HS-5 (cell line): ENCODE measurements around the gene COL6A2.
"Not testable (repeated sequence)": the region's sequence is repeated elsewhere in the genome, so short reads cannot be mapped to it uniquely, and the experiment has no call there.

ENCODE experiments used
- DNase-seq: peaks from one replicate; pipeline ENCODE4 v3.0.0-alpha.2; 2012; ENCODE audit warnings: low read depth

Gene COL6A2

GRCh38 chr21:46126309-46127238 lies 28.7 kb downstream of the COL6A2 start:
- DNase-seq, result no peak

DNA sequence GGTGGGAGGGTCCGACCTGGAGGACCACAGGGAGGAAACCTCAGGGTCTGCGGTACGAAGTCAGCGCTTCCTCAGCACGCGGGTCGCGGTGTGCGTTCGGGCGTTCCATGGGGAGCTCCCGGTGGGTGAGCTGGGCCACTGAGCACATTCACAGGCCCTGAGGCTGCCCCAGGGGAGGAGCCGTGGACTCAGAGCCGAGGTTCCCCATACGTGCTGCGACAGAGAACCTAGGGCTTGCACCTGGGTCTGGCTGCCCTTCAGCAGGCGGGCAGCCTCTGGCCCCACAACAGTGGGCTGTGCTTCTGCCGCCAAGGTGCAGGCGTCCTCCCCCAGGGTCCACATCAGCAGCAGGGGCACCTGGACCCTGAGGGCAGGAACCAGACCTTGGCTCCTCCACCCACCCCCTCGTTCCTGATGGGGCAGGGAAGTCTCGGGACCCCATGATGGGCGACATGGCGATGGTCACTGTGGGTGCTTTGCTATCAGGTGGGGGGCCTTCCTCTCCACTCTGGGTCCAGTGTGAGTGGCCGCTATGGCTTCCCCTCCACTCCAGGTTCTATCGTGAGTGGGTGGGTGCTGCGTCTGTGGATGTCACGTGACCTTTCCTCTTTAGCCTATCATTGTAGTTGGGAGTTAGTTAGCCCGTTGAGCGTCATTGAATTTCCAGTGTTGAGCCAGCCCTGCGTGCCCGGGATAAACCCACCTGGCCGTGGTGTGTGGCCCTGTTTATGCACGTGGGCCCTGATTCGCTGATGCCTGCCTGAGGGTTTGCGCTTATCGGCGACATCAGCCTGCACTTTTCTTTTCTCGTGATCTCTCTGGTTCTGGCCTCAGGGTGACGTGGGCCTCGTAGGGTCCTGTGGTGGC lies 29.6 kb downstream of the COL6A2 start:
- DNase-seq, result no peak

DNA sequence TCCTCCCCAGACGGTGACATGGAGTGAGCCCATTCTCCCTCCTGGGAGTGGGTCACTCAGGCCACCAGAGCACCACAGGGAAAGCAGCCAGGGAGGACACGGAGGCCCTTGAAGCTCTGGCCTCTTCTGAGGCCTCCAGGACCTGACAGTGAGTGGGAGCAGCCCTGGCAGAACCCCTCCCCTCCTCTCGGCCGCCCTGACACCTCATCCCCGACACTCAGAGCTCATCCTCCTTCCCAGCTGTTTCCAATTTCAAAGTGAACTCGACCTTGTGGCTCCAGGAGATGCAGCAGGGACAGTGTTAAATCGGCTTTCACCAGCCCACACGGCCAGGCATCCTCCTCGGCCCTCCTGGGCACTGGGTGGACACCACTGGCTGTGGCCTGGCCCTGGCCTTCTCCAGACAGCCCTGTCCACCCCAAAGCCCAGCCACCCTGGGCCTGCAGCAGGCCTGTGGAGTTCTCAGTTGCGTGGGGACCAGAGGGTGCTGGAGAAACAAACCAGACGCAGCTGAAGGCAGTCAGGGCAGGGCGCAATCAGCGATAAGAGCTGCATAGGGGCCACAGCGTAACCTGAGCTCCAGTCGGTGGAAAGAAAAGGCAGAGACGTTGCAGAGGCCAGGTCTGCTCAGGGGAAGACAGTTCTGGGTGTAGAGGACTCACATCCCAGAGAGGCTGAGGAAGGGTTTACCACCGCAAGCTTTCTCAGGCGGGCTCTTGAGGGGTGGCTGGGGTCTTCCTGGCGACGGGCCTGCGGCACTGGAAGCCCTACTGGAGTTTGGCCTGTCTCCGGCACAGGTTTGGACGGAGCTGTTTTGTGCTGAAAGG lies 30.4 kb downstream of the COL6A2 start:
- DNase-seq, result no peak

GRCh38 chr21:46128933-46129571 lies 31.1 kb downstream of the COL6A2 start:
- DNase-seq, result no peak

- no peak for DNase-seq
Measured at GRCh38 chr21:46129846-46130651, 32.1 kb downstream of the COL6A2 start.

GRCh38 chr21:46130831-46131587 lies 33.1 kb downstream of the COL6A2 start:
- no peak for DNase-seq

- DNase-seq, result no peak
Measured at GRCh38 chr21:46131588-46131837, 33.6 kb downstream of the COL6A2 start.

- DNase-seq, result no peak
Measured at GRCh38 chr21:46131838-46132651, 34.1 kb downstream of the COL6A2 start.

- DNase-seq, result no peak
Measured at GRCh38 chr21:46135782-46136395, 38.0 kb downstream of the COL6A2 start.

- DNase-seq, result no peak
Measured at GRCh38 chr21:46136739-46137349, 38.9 kb downstream of the COL6A2 start.

DNA sequence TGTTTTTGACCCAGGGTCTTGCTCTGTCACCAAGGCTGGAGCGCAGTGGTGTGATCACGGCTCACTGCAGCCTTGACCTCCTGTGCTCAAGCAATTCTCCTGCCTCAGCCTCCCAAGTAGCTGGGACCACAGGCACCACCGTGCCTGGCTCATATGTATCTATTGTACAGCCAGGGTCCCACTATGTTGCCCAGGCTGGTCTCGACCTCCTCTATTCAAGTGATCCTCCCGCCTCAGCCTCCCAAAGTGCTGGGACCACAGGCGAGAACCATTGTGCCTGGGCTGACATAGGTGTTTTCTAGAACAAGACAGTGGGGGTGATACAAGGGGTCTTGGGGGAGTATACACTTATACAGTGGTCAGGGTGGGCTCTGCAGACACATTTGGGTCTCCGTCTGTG lies 40.0 kb downstream of the COL6A2 start:
- DNase-seq, result no peak

DNA sequence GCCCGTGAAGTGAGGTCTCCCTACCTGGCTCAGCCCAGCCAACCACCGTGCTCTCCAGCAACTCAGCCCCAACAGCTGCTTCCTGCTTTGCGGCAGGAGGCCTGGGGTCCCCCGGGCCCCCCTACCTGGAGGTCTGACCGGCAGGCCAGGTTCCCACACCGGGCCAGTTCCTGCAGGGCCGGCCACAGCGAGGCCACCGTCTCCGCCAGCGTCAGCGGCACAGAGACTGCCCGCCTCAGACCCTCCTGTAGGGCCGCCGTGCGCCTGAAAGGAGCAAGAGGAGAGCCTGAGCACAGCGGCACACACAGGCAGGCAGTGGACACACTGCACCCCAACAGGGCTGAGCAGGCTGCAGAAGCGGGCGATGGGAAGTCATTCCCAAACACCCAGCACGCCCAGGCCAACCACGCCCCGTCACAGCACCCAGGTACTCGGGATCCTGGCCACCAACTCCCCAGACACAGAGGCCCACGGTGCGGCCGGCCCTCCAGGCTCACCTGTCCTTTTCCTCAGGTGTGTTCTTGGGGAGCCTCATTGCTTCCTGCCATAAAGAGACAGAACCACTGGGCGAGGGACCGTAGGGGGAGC lies 40.6 kb downstream of the COL6A2 start:
- no peak for DNase-seq

DNA sequence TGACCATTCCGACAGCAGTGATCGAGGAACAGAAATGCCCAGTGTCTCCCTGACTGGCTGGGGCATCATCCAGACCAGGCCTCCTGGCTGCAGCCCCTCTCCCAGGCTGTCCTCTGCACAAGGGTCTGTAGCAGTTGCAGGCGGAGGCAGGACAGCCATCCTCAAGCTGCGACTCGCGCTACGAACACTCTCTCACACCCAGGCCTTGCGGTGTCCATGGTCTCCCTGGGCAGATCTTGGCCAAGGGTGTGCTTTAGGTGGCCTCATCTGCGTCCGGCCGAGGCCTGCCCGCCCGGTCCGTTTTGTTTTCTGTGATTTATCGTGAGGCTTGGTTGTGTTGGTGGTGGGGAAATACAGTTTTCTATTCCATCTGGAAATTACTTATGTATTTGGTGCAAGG lies 41.8 kb downstream of the COL6A2 start:
- DNase-seq, result no peak

DNA sequence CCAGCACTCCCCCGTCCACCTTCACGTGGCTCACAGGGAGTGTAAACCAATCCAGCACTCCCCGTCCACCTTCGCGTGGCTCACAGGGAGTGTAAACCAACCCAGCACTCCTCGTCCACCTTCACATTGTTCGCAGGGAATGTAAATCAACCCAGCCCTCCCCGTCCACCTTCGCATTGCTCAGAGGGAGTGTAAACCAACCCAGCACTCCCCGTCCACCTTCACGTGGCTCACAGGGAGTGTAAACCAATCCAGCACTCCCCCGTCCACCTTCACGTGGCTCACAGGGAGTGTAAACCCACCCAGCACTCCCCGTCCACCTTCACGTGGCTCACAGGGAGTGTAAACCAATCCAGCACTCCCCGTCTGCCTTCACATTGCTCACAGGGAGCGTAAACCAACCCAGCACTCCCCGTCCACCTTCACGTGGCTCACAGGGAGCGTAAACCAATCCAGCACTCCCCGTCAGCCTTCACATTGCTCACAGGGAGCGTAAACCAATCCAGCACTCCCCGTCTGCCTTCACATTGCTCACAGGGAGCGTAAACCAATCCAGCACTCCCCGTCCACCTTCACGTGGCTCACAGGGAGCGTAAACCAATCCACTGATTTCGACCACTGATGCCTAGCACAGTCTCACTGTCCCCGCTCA lies 42.6 kb downstream of the COL6A2 start:
- DNase-seq, result not testable (repeated sequence)

GRCh38 chr21:46141767-46142581 lies 44.1 kb downstream of the COL6A2 start:
- no peak for DNase-seq

- DNase-seq, result no peak
Measured at GRCh38 chr21:46142582-46143473, 44.9 kb downstream of the COL6A2 start.
